Nephron progenitor cell (in vitro differentiated cells): ENCODE data around the gene MRPL10.

Source experiments
- DNase-seq: peaks from one replicate; pipeline ENCODE4 v3.0.0; 2021
- H3K27ac Mint-ChIP-seq: 2 replicates; pipeline ENCODE4 v1.8.0; 2021; ENCODE audit warnings: mild to moderate bottlenecking, moderate library complexity, mixed read lengths
- H3K27me3 Mint-ChIP-seq: 2 replicates; pipeline ENCODE4 v1.8.0; 2021; ENCODE audit warnings: mild to moderate bottlenecking, low read depth, mixed read lengths; ENCODE audit not compliant: poor library complexity
- H3K36me3 Mint-ChIP-seq: 2 replicates; pipeline ENCODE4 v1.8.0; 2021; ENCODE audit warnings: low read depth, mixed read lengths
- H3K4me1 Mint-ChIP-seq: 2 replicates; pipeline ENCODE4 v1.8.0; 2021; ENCODE audit warnings: mixed read lengths
- H3K4me3 Mint-ChIP-seq: 2 replicates; pipeline ENCODE4 v1.8.0; 2021; ENCODE audit warnings: mild to moderate bottlenecking, moderate library complexity, mixed read lengths
- H3K9me3 Mint-ChIP-seq: 2 replicates; pipeline ENCODE4 v1.8.0; 2021; ENCODE audit warnings: mild to moderate bottlenecking, moderate library complexity, mixed read lengths
- CTCF ChIP-seq: fragments of 200-600 bp; sonication (generic); IDR thresholded peaks from 2 replicates; pipeline ENCODE4 v1.5.0; 2021; ENCODE audit warnings: antibody characterized with exemption

Gene MRPL10

GRCh38 chr17:47875011-47875985, 44.0 kb upstream of the MRPL10 start:
- H3K4me3 Mint-ChIP-seq, result peak overlapping the region; percentile 31
- no peak for DNase-seq
- H3K9me3 Mint-ChIP-seq, result no peaks in the 10 kb centered on the region
- H3K4me1 Mint-ChIP-seq, result peaks cover 90% of the 10 kb centered on the region
- no peak overlapping the region for H3K27ac Mint-ChIP-seq
- H3K36me3 Mint-ChIP-seq, result no peaks in the 10 kb centered on the region
- peaks cover 11% of the 10 kb centered on the region for H3K27me3 Mint-ChIP-seq
- no peak for TF ChIP-seq CTCF

GRCh38 chr17:47873200-47874090, 42.1 kb upstream of the MRPL10 start:
- Mint-ChIP-seq H3K4me3 (peak overlapping the region; percentile 60), H3K36me3 (no peaks in the 10 kb centered on the region), H3K4me1 (peaks cover 90% of the 10 kb centered on the region), H3K9me3 (no peaks in the 10 kb centered on the region), H3K27me3 (peaks cover 7% of the 10 kb centered on the region), H3K27ac (no peak overlapping the region)
- TF ChIP-seq CTCF, result no peak
- DNase-seq, result no peak

GRCh38 chr17:47872651-47873161, 41.4 kb upstream of the MRPL10 start:
- Mint-ChIP-seq H3K36me3 (no peaks in the 10 kb centered on the region), H3K27me3 (peaks cover 7% of the 10 kb centered on the region), H3K4me1 (peaks cover 90% of the 10 kb centered on the region), H3K4me3 (peak overlapping the region; percentile 60), H3K9me3 (no peaks in the 10 kb centered on the region), H3K27ac (no peak overlapping the region)
- TF ChIP-seq CTCF, result no peak
- DNase-seq, result no peak

GRCh38 chr17:47872019-47872650, 40.8 kb upstream of the MRPL10 start:
- no peaks in the 10 kb centered on the region for H3K36me3 Mint-ChIP-seq
- H3K27ac Mint-ChIP-seq, result no peak overlapping the region
- H3K27me3 Mint-ChIP-seq, result peaks cover 7% of the 10 kb centered on the region
- DNase-seq, result peak; percentile 57
- H3K4me3 Mint-ChIP-seq, result peak overlapping the region; percentile 52
- no peak for TF ChIP-seq CTCF
- peaks cover 90% of the 10 kb centered on the region for H3K4me1 Mint-ChIP-seq
- no peaks in the 10 kb centered on the region for H3K9me3 Mint-ChIP-seq

- H3K27ac Mint-ChIP-seq, result no peak overlapping the region
- no peak for DNase-seq
- H3K27me3 Mint-ChIP-seq, result peaks cover 10% of the 10 kb centered on the region
- H3K9me3 Mint-ChIP-seq, result no peaks in the 10 kb centered on the region
- no peaks in the 10 kb centered on the region for H3K36me3 Mint-ChIP-seq
- TF ChIP-seq CTCF, result no peak
- H3K4me1 Mint-ChIP-seq, result peaks cover 97% of the 10 kb centered on the region
- no peak overlapping the region for H3K4me3 Mint-ChIP-seq
Observed at GRCh38 chr17:47871048-47871447, 39.7 kb upstream of the MRPL10 start.
